ENCODE measurements around the gene NRL. TPM values are rescaled to one million over a fixed set of nuclear protein-coding genes. Genes with fewer than 3 reads are reported as not detected.

Gene NRL
- total RNA-seq, 2 donors from 2014 or later = 0.88 to 2.7 TPM

- H3K9ac ChIP-seq (ENCODE audit: low read depth in 2 of 2, low read length in 2 of 2) = peak overlapping the region in 1 of 2 donors; percentile 29
- DNase-seq = peak; percentile 28
- H3K4me3 ChIP-seq = no peak overlapping the region
- H3K4me1 ChIP-seq = peaks cover 8% of the 10 kb centered on the region
- H3K9me3 ChIP-seq = no peaks in the 10 kb centered on the region
- no peak for TF ChIP-seq CTCF (IDR thresholded peaks at IDR 0.05)
- no peaks in the 10 kb centered on the region for H3K27me3 ChIP-seq
- peak overlapping the region; percentile 99 for H3K27ac ChIP-seq
- intact Hi-C loops (cut with DNase I) = no loop called here
- no peaks in the 10 kb centered on the region for H3K36me3 ChIP-seq
Measured at GRCh38 chr14:24092505-24093206, 22.1 kb downstream of the NRL start.

- DNase-seq = peak; percentile 54
- peak overlapping the region; percentile 14 for H3K27ac ChIP-seq
- intact Hi-C loops (cut with DNase I) = no loop called here
Measured at GRCh38 chr14:24092110-24092504, 22.6 kb downstream of the NRL start.

GRCh38 chr14:24089890-24090289 is 24.9 kb downstream of the NRL start:
- Histone ChIP-seq H3K9me3 (no peaks in the 10 kb centered on the region), H3K27ac (no peak overlapping the region), H3K4me1 (peaks cover 6% of the 10 kb centered on the region), H3K27me3 (no peaks in the 10 kb centered on the region), H3K4me3 (no peak overlapping the region), H3K9ac (ENCODE audit: low read depth in 2 of 2, low read length in 2 of 2) (no peak overlapping the region), H3K36me3 (no peaks in the 10 kb centered on the region)
- no peak for DNase-seq
- intact Hi-C loops (cut with DNase I) = loop anchor here (2.0 kb wide), 1 partner anchor 31 kb away; no protein-coding TSS in a partner anchor
- no peak for TF ChIP-seq CTCF (IDR thresholded peaks at IDR 0.05)

More at GRCh38 chr14:24092110-24092504, 22.6 kb downstream of the NRL start:
- Histone ChIP-seq H3K9ac (ENCODE audit: low read depth in 2 of 2, low read length in 2 of 2) (no peak overlapping the region), H3K9me3 (no peaks in the 10 kb centered on the region), H3K4me3 (no peak overlapping the region), H3K4me1 (peaks cover 8% of the 10 kb centered on the region), H3K27me3 (no peaks in the 10 kb centered on the region), H3K36me3 (no peaks in the 10 kb centered on the region)
- no peak for TF ChIP-seq CTCF (IDR thresholded peaks at IDR 0.05)

GRCh38 chr14:24088095-24088494 is 26.7 kb downstream of the NRL start:
- H3K9me3 ChIP-seq = no peaks in the 10 kb centered on the region
- TF ChIP-seq CTCF (IDR thresholded peaks at IDR 0.05) = no peak
- H3K27ac ChIP-seq = no peak overlapping the region
- no peaks in the 10 kb centered on the region for H3K36me3 ChIP-seq
- no peaks in the 10 kb centered on the region for H3K4me1 ChIP-seq
- no peak overlapping the region for H3K9ac ChIP-seq (ENCODE audit: low read depth in 2 of 2, low read length in 2 of 2)
- H3K4me3 ChIP-seq = no peak overlapping the region
- intact Hi-C loops (cut with DNase I) = no loop called here
- no peak for DNase-seq
- no peaks in the 10 kb centered on the region for H3K27me3 ChIP-seq

GRCh38 chr14:24087004-24087403 is 27.7 kb downstream of the NRL start:
- Histone ChIP-seq H3K9me3 (no peaks in the 10 kb centered on the region), H3K4me1 (no peaks in the 10 kb centered on the region), H3K27me3 (no peaks in the 10 kb centered on the region), H3K9ac (ENCODE audit: low read depth in 2 of 2, low read length in 2 of 2) (no peak overlapping the region), H3K27ac (no peak overlapping the region), H3K36me3 (no peaks in the 10 kb centered on the region), H3K4me3 (no peak overlapping the region)
- no peak for TF ChIP-seq CTCF (IDR thresholded peaks at IDR 0.05)
- DNase-seq = no peak
- intact Hi-C loops (cut with DNase I) = no loop called here

Measured in colonic mucosa (tissue), 4 donors.